ENCODE results near the gene LRCH4.

- TF ChIP-seq CTCF (IDR thresholded peaks at IDR 0.05; ENCODE audit: borderline replicate concordance, extremely low read depth, low read length, poor library complexity, severe bottlenecking), result no peak
- no peak for TF ChIP-seq EZH2 (IDR thresholded peaks at IDR 0.05; ENCODE audit: borderline replicate concordance, low read depth, low read length, severe bottlenecking)
Measured at GRCh38 chr7:100572949-100573675, 12.8 kb downstream of the LRCH4 start.
